ENCODE results near the gene HTR2B. TPM values are rescaled to one million over a fixed set of nuclear protein-coding genes. Genes with fewer than 3 reads are reported as not detected.

The HTR2B gene
- total and polyA plus RNA-seq, 2 of the 13 experiments (the other 11 are each of a cell fraction or from before 2014, with no cell fraction given), result 0.08 TPM; not detected in 1

GRCh38 chr2:231130336-231131056, 5.7 kb upstream of the HTR2B start:
- no peaks in the 10 kb centered on the region; the same call in 1 of the 2 replicates for H4K20me1 ChIP-seq (ENCODE audit: insufficient read depth, low read length)
- no peaks in the 10 kb centered on the region for H3K9me3 ChIP-seq (ENCODE audit: low read length)
- no peaks in the 10 kb centered on the region for H3K27me3 ChIP-seq (ENCODE audit: control insufficient read depth in 1 of 2, insufficient read depth in 2 of 2, low read length in 2 of 2)
- POLR2A ChIA-PET, result no interaction called here
- CTCF ChIA-PET (ENCODE audit: low intra/inter-chr PET ratio, low total read pairs), result no interaction called here
- no TSS peak for BruUV-seq (replicated peaks)
- peaks cover 0 to 2% of the 10 kb centered on the region in 2 experiments; a peak in 1 of 5 replicates for H3K36me3 ChIP-seq (replicated peaks in 1 of 2; ENCODE audit: control insufficient read depth in 1 of 2, insufficient read depth in 2 of 2, low read length in 2 of 2)
- DNase-seq (ENCODE audit: low spot score), result no peak
- TF ChIP-seq IKZF1 (IDR thresholded peaks at IDR 0.05) (no peak), MAFK (conservative IDR thresholded peaks at IDR 0.05 in 1 of 2, IDR thresholded peaks at IDR 0.05 in 1 of 2; ENCODE audit: low read length in 2 of 2) (peak; percentile 49 to 83; a peak in 3 of 4 replicates), MAFF (IDR thresholded peaks at IDR 0.05; ENCODE audit: low read depth, low read length) (peak; percentile 81), MEF2D (CRISPR knock-in tag; IDR thresholded peaks at IDR 0.05) (no peak), NPAS2 (CRISPR knock-in tag; IDR thresholded peaks at IDR 0.05; ENCODE audit: borderline replicate concordance) (no peak), CREM (IDR thresholded peaks at IDR 0.05) (no peak), CREM (CRISPR knock-in tag; IDR thresholded peaks at IDR 0.05) (no peak), ZBTB42 (CRISPR knock-in tag; IDR thresholded peaks at IDR 0.05) (no peak), AHDC1 (CRISPR knock-in tag; IDR thresholded peaks at IDR 0.05; ENCODE audit: borderline replicate concordance) (no peak), PAWR (CRISPR knock-in tag; IDR thresholded peaks at IDR 0.05; ENCODE audit: borderline replicate concordance) (no peak), NFYC (CRISPR knock-in tag; IDR thresholded peaks at IDR 0.05) (no peak), SP140L (CRISPR knock-in tag; IDR thresholded peaks at IDR 0.05; ENCODE audit: borderline replicate concordance) (no peak), ZNF549 (CRISPR knock-in tag; IDR thresholded peaks at IDR 0.05) (no peak), TOPORS (CRISPR knock-in tag; IDR thresholded peaks at IDR 0.05) (no peak)
- WGBS (ENCODE audit: low lambda C conversion rate), result 94% methylated on average over 6 of the region's 6 CpGs
- in situ Hi-C loops (cut with HindIII; ENCODE audit: extremely low pct_ligation_motif_present, low pct_unique_long_range_greater_than_20kb) (no loop called here), intact Hi-C loops (cut with micrococcal nuclease; ENCODE audit: unreplicated experiment) (no loop called here)
- H3K9ac ChIP-seq (ENCODE audit: insufficient read depth, low read depth, low read length), result no peak overlapping the region
- H3K27ac ChIP-seq (ENCODE audit: extremely low read length, insufficient read depth, low read length), result no peak overlapping the region
- peaks cover 2% of the 10 kb centered on the region for H3K79me2 ChIP-seq (ENCODE audit: insufficient read depth, low read length)
- H3K4me3 ChIP-seq (replicated peaks in 1 of 3; ENCODE audit: insufficient read depth in 1 of 3, low read depth in 2 of 3, low read length in 3 of 3), result no peak overlapping the region
- H3K4me1 ChIP-seq (ENCODE audit: insufficient read depth, low read length), result peaks cover 12% of the 10 kb centered on the region
- no peak overlapping the region for H2AFZ ChIP-seq (ENCODE audit: low read length)
- H3K4me2 ChIP-seq (ENCODE audit: low read depth, low read length), result no peak overlapping the region
- FAIRE-seq, result no peak
- no peak for ATAC-seq

All from HepG2 (cell line).